Calu3 (cell line): Measurements from ENCODE around the gene XRCC4. TPM values are rescaled to one million over a fixed set of nuclear protein-coding genes. Genes with fewer than 3 reads are reported as not detected.

Experiments
- BruUV-seq: library from RNA; stranded (reverse); fragments of 400-500 nt; replicated peaks from 2 replicates; lab custom pipeline; 2021; lab: Mats Ljungman, UMichigan
- CTCF ChIA-PET: fragments of 300-600 bp; sonication (Branson Sonifier 250); formaldehyde crosslinking; loops from one replicate; lab custom pipeline; 2022; ENCODE audit warnings: antibody characterized with exemption; lab: Charles Lee
- DNase-seq: peaks from one replicate; pipeline ENCODE4 v3.0.0; 2022
- H3K27ac Mint-ChIP-seq: one replicate; pipeline ENCODE4 v1.8.0; 2022; ENCODE audit warnings: mixed read lengths; ENCODE audit not compliant: unreplicated experiment
- H3K27me3 Mint-ChIP-seq: one replicate; pipeline ENCODE4 v1.8.0; 2022; ENCODE audit warnings: mixed read lengths; ENCODE audit not compliant: unreplicated experiment
- H3K36me3 Mint-ChIP-seq: one replicate; pipeline ENCODE4 v1.8.0; 2022; ENCODE audit warnings: mild to moderate bottlenecking, moderate library complexity, mixed read lengths; ENCODE audit not compliant: insufficient read depth, unreplicated experiment
- H3K4me1 Mint-ChIP-seq: one replicate; pipeline ENCODE4 v1.8.0; 2022; ENCODE audit warnings: mild to moderate bottlenecking, low read depth, mixed read lengths; ENCODE audit not compliant: unreplicated experiment
- H3K4me3 Mint-ChIP-seq: one replicate; pipeline ENCODE4 v1.8.0; 2022; ENCODE audit warnings: mild to moderate bottlenecking, low read depth, moderate library complexity, mixed read lengths; ENCODE audit not compliant: unreplicated experiment
- H3K9me3 Mint-ChIP-seq: one replicate; pipeline ENCODE4 v1.8.0; 2022; ENCODE audit warnings: low read depth, mixed read lengths; ENCODE audit not compliant: unreplicated experiment
- intact Hi-C: fragments of 100-400 bp; cut with micrococcal nuclease; formaldehyde crosslinking; loops from one replicate; pipeline ENCODE4 v1.10.0; 2022; ENCODE audit not compliant: unreplicated experiment
- total RNA-seq: library from RNA; stranded (reverse); gene quantifications from 2 replicates; pipeline ENCODE4 v1.2.3, GENCODE V29; 2022
- TF ChIP-seq, protein P1 (sequence below): fragments of 200-600 bp; IDR thresholded peaks from one replicate; pipeline ENCODE4 v1.8.0; 2022; ENCODE audit warnings: antibody characterized with exemption; ENCODE audit not compliant: unreplicated experiment

Gene XRCC4
- total RNA-seq, 1 experiment from 2014 or later, result 25.5 TPM

DNA sequence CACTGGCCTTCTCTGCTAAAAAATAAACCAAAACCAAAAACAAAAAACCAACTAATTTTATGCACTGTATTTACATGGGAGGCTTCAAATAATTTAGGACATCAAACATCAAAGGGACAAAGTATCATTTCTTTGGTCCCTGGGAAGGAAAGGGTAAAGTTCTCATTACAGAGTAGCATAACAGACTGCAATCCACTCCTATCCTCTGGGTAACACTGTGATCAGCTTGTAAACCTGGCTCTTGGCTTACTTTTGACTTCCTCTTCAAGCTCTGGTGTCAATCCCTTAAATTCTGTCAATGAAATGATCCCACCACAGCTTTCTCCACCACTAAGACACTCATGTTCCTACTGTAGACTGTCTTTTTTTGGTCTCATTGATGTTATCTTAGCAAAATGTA lies 324.4 kb downstream of the XRCC4 start:
- H3K27me3 Mint-ChIP-seq, result no peaks in the 10 kb centered on the region
- TF ChIP-seq, protein P1, sequence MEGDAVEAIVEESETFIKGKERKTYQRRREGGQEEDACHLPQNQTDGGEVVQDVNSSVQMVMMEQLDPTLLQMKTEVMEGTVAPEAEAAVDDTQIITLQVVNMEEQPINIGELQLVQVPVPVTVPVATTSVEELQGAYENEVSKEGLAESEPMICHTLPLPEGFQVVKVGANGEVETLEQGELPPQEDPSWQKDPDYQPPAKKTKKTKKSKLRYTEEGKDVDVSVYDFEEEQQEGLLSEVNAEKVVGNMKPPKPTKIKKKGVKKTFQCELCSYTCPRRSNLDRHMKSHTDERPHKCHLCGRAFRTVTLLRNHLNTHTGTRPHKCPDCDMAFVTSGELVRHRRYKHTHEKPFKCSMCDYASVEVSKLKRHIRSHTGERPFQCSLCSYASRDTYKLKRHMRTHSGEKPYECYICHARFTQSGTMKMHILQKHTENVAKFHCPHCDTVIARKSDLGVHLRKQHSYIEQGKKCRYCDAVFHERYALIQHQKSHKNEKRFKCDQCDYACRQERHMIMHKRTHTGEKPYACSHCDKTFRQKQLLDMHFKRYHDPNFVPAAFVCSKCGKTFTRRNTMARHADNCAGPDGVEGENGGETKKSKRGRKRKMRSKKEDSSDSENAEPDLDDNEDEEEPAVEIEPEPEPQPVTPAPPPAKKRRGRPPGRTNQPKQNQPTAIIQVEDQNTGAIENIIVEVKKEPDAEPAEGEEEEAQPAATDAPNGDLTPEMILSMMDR, result no peak
- no peak for DNase-seq
- no peaks in the 10 kb centered on the region for H3K9me3 Mint-ChIP-seq
- H3K4me1 Mint-ChIP-seq, result no peaks in the 10 kb centered on the region
- H3K4me3 Mint-ChIP-seq, result no peak overlapping the region
- CTCF ChIA-PET, result no interaction called here
- intact Hi-C loops, result no loop called here
- no peaks in the 10 kb centered on the region for H3K36me3 Mint-ChIP-seq
- no TSS peak for BruUV-seq
- no peak overlapping the region for H3K27ac Mint-ChIP-seq

Other genes with a start within 250 kb of the XRCC4 start
- 161 and 165 TPM in 2 replicates for gene TMEM167A, start 153 bp upstream of the XRCC4 start, total RNA-seq